Fibroblast of lung (primary cell): ENCODE data around the gene OS9. TPM values are rescaled to one million over a fixed set of nuclear protein-coding genes. Genes with fewer than 3 reads are reported as not detected.

ENCODE experiments used
- DNase-seq, 2 donors: peaks; one replicate each; pipeline versions ENCODE4 v3.0.0 to v3.0.0-alpha.2; 2010; ENCODE audit warnings: low read depth in 2 of 2
- H2AFZ ChIP-seq: 2 replicates; pipeline ENCODE4 v1.5.1; 2012; ENCODE audit warnings: low read length, control low read depth, inconsistent platforms
- H3K27ac ChIP-seq: 2 replicates; pipeline ENCODE4 v1.5.1; 2011; ENCODE audit warnings: low read length, control low read depth; ENCODE audit not compliant: insufficient read depth
- H3K27me3 ChIP-seq: 2 replicates; pipeline ENCODE4 v1.5.1; 2011; ENCODE audit warnings: mild to moderate bottlenecking, low read length; ENCODE audit not compliant: control insufficient read depth, insufficient read depth
- H3K36me3 ChIP-seq: 2 replicates; pipeline ENCODE4 v1.5.1; 2011; ENCODE audit warnings: low read length; ENCODE audit not compliant: control insufficient read depth, insufficient read depth
- H3K4me1 ChIP-seq: 2 replicates; pipeline ENCODE4 v1.5.1; 2011; ENCODE audit warnings: low read length; ENCODE audit not compliant: control insufficient read depth, insufficient read depth; ENCODE audit errors: extremely low read depth
- H3K4me2 ChIP-seq: 2 replicates; pipeline ENCODE4 v1.5.1; 2011; ENCODE audit warnings: low read length, control low read depth; ENCODE audit not compliant: insufficient read depth; ENCODE audit errors: extremely low read depth
- H3K4me3 ChIP-seq, 4 experiments: fragments of 200-600 bp in 1 of 4; sonication (generic) in 1 of 4; replicated peaks in 1 of 4; 2 replicates each; pipeline ENCODE4 v1.5.1; 2011 to 2016; ENCODE audit warnings: low read length in 4 of 4, low read depth in 3 of 4, mild to moderate bottlenecking in 3 of 4, control low read depth in 2 of 4, inconsistent platforms in 1 of 4, mixed read lengths in 1 of 4; ENCODE audit not compliant: insufficient read depth in 1 of 4; ENCODE audit errors: control extremely low read depth in 1 of 4
- H3K79me2 ChIP-seq: 2 replicates; pipeline ENCODE4 v1.5.1; 2012; ENCODE audit warnings: mild to moderate bottlenecking, low read length, inconsistent platforms; ENCODE audit not compliant: control insufficient read depth, insufficient read depth
- H3K9ac ChIP-seq: 2 replicates; pipeline ENCODE4 v1.5.1; 2011; ENCODE audit warnings: mild to moderate bottlenecking, low read length, control low read depth; ENCODE audit not compliant: insufficient read depth
- H3K9me3 ChIP-seq: 2 replicates; pipeline ENCODE4 v1.5.1; 2012; ENCODE audit warnings: low read depth, low read length; ENCODE audit not compliant: control insufficient read depth, insufficient read depth
- H4K20me1 ChIP-seq: 2 replicates; pipeline ENCODE4 v1.5.1; 2011; ENCODE audit warnings: low read length; ENCODE audit not compliant: control insufficient read depth, insufficient read depth; ENCODE audit errors: extremely low read depth
- EZH2 ChIP-seq: IDR thresholded peaks from 2 replicates; pipeline ENCODE4 v1.5.1; 2012; ENCODE audit warnings: low read length, control low read depth, mild to moderate bottlenecking; ENCODE audit errors: missing control alignments
- polyA plus RNA-seq, 2 donors: library from polyadenylated mRNA; depleted of rRNA in 1 of 2; stranded (reverse) in 1 of 2; unstranded in 1 of 2; fragments of >200 nt; gene quantifications; 2 replicates each; pipeline ENCODE4 v1.2.1, GENCODE V29; 2011 to 2012; ENCODE audit warnings: missing spikeins in 1 of 2
- total RNA-seq: library from RNA; depleted of rRNA; stranded (reverse); fragments of >200 nt; gene quantifications from 2 replicates; pipeline ENCODE4 v1.2.1, GENCODE V29; 2014
- TF ChIP-seq, protein P1 (sequence below), 2 donors: IDR thresholded peaks in 1 of 2; conservative IDR thresholded peaks in 1 of 2; 1 replicate in 1 of 2; 2 replicates in 1 of 2; pipeline ENCODE4 v1.5.1; 2011 to 2012; ENCODE audit warnings: low read length in 2 of 2, control low read depth in 1 of 2, inconsistent platforms in 1 of 2, low read depth in 1 of 2, mild to moderate bottlenecking in 1 of 2

OS9 gene
- total and polyA plus RNA-seq, 2 donors (not counting 1 experiment from before 2014, with no cell fraction given) = 170 to 316 TPM

DNA sequence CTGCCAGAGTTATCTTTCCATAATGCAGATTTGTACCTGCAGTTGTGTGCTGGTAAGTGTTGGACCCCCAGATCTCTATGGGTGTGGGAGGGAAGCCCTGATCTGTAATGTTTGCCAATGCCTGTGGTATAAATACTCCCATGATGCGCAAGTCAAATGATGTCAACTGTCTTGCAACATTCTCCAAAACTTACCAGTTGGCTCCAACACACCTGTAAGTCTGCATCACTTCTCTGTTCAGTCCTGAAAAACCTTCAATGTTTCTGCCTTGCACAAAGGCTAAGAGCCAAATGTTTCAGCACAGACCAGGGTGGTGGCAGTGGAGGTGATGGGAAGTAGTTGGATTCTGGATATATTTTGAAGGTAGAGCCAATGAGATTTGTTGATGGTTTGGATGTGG, 3.1 kb downstream of the OS9 start:
- DNase-seq = no peak
- H3K36me3 ChIP-seq = peaks cover 6% of the 10 kb centered on the region

DNA sequence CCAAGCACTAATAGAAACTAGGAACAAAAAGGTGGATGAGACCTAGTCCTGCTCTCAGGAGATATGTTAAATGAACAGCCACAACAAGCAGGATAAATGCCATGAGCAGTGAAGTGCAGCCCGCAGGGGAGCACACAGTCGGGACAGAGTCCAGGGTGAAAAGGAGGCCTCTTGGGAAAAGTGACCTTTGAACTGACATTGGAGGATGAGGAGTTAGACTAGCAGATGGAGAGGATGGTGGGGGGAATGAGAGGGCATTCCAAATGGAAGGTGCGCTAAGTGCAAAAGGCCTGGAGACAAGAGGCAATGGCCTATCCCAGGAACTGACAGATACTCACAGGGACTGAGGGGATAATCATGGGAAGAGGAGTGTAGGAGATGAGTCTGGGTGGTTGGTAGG, 4.5 kb downstream of the OS9 start:
- Histone ChIP-seq H3K4me3 (no peak overlapping the region), H4K20me1 (no peaks in the 10 kb centered on the region), H3K36me3 (peaks cover 6% of the 10 kb centered on the region), H3K9me3 (no peaks in the 10 kb centered on the region), H3K4me2 (no peak overlapping the region), H3K79me2 (peaks cover 4% of the 10 kb centered on the region), H3K27ac (no peak overlapping the region), H3K27me3 (no peaks in the 10 kb centered on the region), H3K4me1 (peaks cover 2% of the 10 kb centered on the region), H2AFZ (no peak overlapping the region), H3K9ac (no peak overlapping the region)
- TF ChIP-seq EZH2 = no peak
- TF ChIP-seq, protein P1, sequence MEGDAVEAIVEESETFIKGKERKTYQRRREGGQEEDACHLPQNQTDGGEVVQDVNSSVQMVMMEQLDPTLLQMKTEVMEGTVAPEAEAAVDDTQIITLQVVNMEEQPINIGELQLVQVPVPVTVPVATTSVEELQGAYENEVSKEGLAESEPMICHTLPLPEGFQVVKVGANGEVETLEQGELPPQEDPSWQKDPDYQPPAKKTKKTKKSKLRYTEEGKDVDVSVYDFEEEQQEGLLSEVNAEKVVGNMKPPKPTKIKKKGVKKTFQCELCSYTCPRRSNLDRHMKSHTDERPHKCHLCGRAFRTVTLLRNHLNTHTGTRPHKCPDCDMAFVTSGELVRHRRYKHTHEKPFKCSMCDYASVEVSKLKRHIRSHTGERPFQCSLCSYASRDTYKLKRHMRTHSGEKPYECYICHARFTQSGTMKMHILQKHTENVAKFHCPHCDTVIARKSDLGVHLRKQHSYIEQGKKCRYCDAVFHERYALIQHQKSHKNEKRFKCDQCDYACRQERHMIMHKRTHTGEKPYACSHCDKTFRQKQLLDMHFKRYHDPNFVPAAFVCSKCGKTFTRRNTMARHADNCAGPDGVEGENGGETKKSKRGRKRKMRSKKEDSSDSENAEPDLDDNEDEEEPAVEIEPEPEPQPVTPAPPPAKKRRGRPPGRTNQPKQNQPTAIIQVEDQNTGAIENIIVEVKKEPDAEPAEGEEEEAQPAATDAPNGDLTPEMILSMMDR (conservative IDR thresholded peaks at IDR 0.05 in 1 of 2, IDR thresholded peaks at IDR 0.05 in 1 of 2; ENCODE audit: low read depth in 1 of 2, low read length in 2 of 2) = no peak
- DNase-seq = no peak

More for the DNA sequence above, 3.1 kb downstream of the OS9 start:
- peaks cover 4% of the 10 kb centered on the region for H3K79me2 ChIP-seq
- H3K9me3 ChIP-seq = no peaks in the 10 kb centered on the region
- H2AFZ ChIP-seq = no peak overlapping the region
- H3K27ac ChIP-seq = no peak overlapping the region
- peaks cover 2% of the 10 kb centered on the region for H3K4me1 ChIP-seq
- H3K9ac ChIP-seq = no peak overlapping the region
- H3K27me3 ChIP-seq = no peaks in the 10 kb centered on the region
- no peaks in the 10 kb centered on the region for H4K20me1 ChIP-seq
- TF ChIP-seq, protein P1 (conservative IDR thresholded peaks at IDR 0.05 in 1 of 2, IDR thresholded peaks at IDR 0.05 in 1 of 2; ENCODE audit: low read depth in 1 of 2, low read length in 2 of 2) = no peak
- no peak for TF ChIP-seq EZH2
- H3K4me3 ChIP-seq = no peak overlapping the region
- H3K4me2 ChIP-seq = no peak overlapping the region

DNA sequence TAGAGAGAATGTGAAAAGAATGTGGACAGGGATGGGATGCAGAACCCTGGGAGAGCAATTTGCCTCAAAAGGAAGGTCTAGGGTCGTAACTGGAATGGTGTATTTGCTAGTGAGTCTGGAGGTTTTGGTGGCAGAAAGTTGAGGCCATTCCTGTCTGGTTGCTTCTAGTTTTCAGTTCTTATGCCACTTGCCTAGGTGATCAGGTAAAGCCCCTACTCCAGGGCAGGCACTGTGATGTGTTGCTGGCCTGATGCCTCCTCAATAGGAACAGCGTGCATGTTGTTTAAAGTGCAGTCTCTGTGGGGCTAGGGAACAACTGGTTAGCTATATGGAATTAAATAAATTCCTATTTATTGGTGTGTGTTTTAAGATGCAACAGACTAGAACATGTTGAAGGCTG, 6.4 kb downstream of the OS9 start:
- Histone ChIP-seq H4K20me1 (no peaks in the 10 kb centered on the region), H3K36me3 (peaks cover 6% of the 10 kb centered on the region), H3K4me1 (no peaks in the 10 kb centered on the region), H3K27ac (no peak overlapping the region), H3K79me2 (no peaks in the 10 kb centered on the region), H2AFZ (no peak overlapping the region), H3K9me3 (no peaks in the 10 kb centered on the region), H3K27me3 (no peaks in the 10 kb centered on the region), H3K4me2 (no peak overlapping the region), H3K4me3 (no peak overlapping the region), H3K9ac (no peak overlapping the region)
- no peak for DNase-seq
- TF ChIP-seq EZH2 = no peak
- TF ChIP-seq, protein P1 (conservative IDR thresholded peaks at IDR 0.05 in 1 of 2, IDR thresholded peaks at IDR 0.05 in 1 of 2; ENCODE audit: low read depth in 1 of 2, low read length in 2 of 2) = no peak
